H1 (cell line): Measurements from ENCODE around the gene DOHH. TPM values are rescaled to one million over a fixed set of nuclear protein-coding genes. Genes with fewer than 3 reads are reported as not detected.

Source experiments
- BACH1 ChIP-seq: IDR thresholded peaks from 2 replicates; pipeline ENCODE4 v1.6.1; 2012; ENCODE audit warnings: low read length, improper control_type of control experiment
- BCL11A ChIP-seq, 2 experiments: IDR thresholded peaks; one replicate each; pipeline ENCODE4 v1.6.1; 2011; ENCODE audit warnings: low read depth in 2 of 2, low read length in 2 of 2, mild to moderate bottlenecking in 2 of 2
- CEBPB ChIP-seq: IDR thresholded peaks from 2 replicates; pipeline ENCODE4 v1.6.1; 2012; ENCODE audit warnings: low read depth, low read length
- CREB1 ChIP-seq: IDR thresholded peaks from 2 replicates; pipeline ENCODE4 v1.6.1; 2012; ENCODE audit warnings: inconsistent platforms
- CTBP2 ChIP-seq: IDR thresholded peaks from 2 replicates; pipeline ENCODE4 v1.7.0; 2011; ENCODE audit warnings: borderline replicate concordance, mild to moderate bottlenecking, moderate library complexity, mixed read lengths, low read length; ENCODE audit not compliant: insufficient read depth, insufficient read length
- CTCF ChIP-seq, 3 experiments: IDR thresholded peaks; 1 replicate in 2 of 3; 2 replicates in 1 of 3; pipeline versions ENCODE4 v1.5.1 to v1.6.1; 2011; ENCODE audit warnings: low read length in 3 of 3, mild to moderate bottlenecking in 3 of 3, inconsistent platforms in 2 of 3, low read depth in 1 of 3, moderate library complexity in 1 of 3; ENCODE audit not compliant: insufficient read depth in 1 of 3; ENCODE audit errors: control extremely low read depth in 1 of 3
- EP300 ChIP-seq, 2 experiments: IDR thresholded peaks; 1 replicate in 1 of 2; 2 replicates in 1 of 2; pipeline ENCODE4 v1.6.1; 2011 to 2012; ENCODE audit warnings: low read depth in 2 of 2, low read length in 2 of 2, mild to moderate bottlenecking in 2 of 2, borderline replicate concordance in 1 of 2, inconsistent platforms in 1 of 2, moderate library complexity in 1 of 2
- HDAC6 ChIP-seq: IDR thresholded peaks from one replicate; pipeline ENCODE4 v1.7.1; 2012; ENCODE audit warnings: low read depth, mild to moderate bottlenecking, inconsistent platforms, low read length, moderate library complexity
- KDM1A ChIP-seq: fragments of 200-600, 300-600 bp; sonication (generic); IDR thresholded peaks from 2 replicates; pipeline ENCODE4 v1.7.1; 2016; ENCODE audit warnings: mild to moderate bottlenecking, low read length, borderline replicate concordance
- PHF8 ChIP-seq: fragments of 200-600 bp; sonication (generic); conservative IDR thresholded peaks from 2 replicates; pipeline ENCODE4 v1.7.1; 2012; ENCODE audit warnings: low read depth, mild to moderate bottlenecking, inconsistent platforms, low read length, moderate library complexity
- POU5F1 ChIP-seq: IDR thresholded peaks from 2 replicates; pipeline ENCODE4 v1.6.1; 2011; ENCODE audit warnings: low read depth, mild to moderate bottlenecking, low read length, moderate library complexity
- SIX5 ChIP-seq: IDR thresholded peaks from 2 replicates; pipeline ENCODE4 v1.6.1; 2011; ENCODE audit warnings: mild to moderate bottlenecking, low read depth, low read length
- SP2 ChIP-seq: IDR thresholded peaks from 2 replicates; pipeline ENCODE4 v1.6.1; 2012; ENCODE audit warnings: mild to moderate bottlenecking, low read length, inconsistent platforms
- TAF7 ChIP-seq: optimal IDR thresholded peaks from 2 replicates; pipeline ENCODE3; 2011; ENCODE audit warnings: low read depth, mild to moderate bottlenecking, inconsistent platforms, low read length, moderate library complexity, borderline replicate concordance
- TCF12 ChIP-seq: IDR thresholded peaks from 2 replicates; pipeline ENCODE4 v1.6.1; 2011; ENCODE audit warnings: low read depth, mild to moderate bottlenecking, low read length
- polyA plus RNA-seq, 7 experiments: library from polyadenylated mRNA; depleted of rRNA in 3 of 7; stranded (reverse) in 5 of 7; unstranded in 2 of 7; fragments of >200 nt in 5 of 7; fragments of 200-250 nt in 2 of 7; gene quantifications; 1 replicate in 5 of 7; 2 replicates in 1 of 7; 4 replicates in 1 of 7; pipeline versions ENCODE4 v1.2.1 to v1.2.3, GENCODE V29; 2011 to 2013; ENCODE audit warnings: missing spikeins in 2 of 7, mixed read lengths in 2 of 7
- total RNA-seq: library from RNA; stranded (reverse); fragmentation: NEBNext Ultra II Directional; extraction: Animal tissue kit (Norgen Biotek cat#: 25700); gene quantifications from 2 replicates; pipeline ENCODE4 v1.2.1, GENCODE V29; 2021

The DOHH gene
- total and polyA plus RNA-seq, 2 of the 8 experiments (the other 6 are each of a cell fraction or from before 2014, with no cell fraction given): 7.3 to 17.7 TPM

DNA sequence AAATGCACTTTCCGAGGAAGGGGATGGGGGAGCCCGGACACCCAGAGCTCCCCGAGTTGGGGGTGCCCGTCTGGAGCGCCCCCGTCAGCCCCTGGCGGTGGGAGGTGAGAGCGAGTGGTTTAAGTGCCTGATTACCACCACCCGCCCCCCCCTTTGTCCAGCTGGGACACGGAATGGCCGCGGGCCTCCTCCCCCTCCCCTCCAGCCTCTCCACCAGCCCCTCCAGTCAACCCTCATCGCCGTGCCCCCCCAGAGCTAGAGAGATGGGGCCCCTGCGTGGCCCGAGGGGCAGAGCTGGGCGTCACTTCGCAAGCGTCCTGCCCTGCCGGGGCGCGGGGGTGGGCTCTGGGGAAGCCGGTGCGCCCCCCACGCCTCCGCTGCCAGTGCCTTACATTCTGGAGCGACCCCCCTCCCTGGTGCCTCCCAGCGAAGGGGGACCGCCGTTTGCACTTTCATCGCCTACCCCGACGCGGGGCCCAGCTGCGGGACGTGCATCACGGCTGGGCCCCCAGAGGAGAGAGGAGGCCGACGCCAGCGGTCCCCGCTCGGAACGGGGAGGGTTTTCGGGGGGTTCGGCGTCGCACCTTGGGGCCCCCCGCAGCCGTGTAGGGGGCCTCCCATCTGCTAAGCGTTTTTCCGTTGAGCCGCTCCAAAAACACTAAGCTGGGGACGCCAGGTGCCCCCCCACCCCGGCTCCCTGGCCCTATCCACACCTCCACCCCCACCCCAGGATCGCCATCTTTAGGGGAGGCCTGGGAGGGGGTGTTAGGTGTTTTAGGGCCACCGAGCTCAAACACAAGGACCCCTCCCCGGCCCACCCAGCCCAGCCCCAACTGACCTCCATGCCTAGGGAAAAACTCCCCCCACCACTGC, 36.5 kb downstream of the DOHH start (continued):
- TF ChIP-seq BCL11A (IDR thresholded peaks at IDR 0.05; ENCODE audit: low read depth in 2 of 2, low read length in 2 of 2): no peak
- no peak for TF ChIP-seq CREB1
- no peak for TF ChIP-seq KDM1A
- TF ChIP-seq EP300 (IDR thresholded peaks at IDR 0.05; ENCODE audit: borderline replicate concordance in 1 of 2, low read depth in 2 of 2, low read length in 2 of 2): no peak
- no peak for TF ChIP-seq CTBP2
- TF ChIP-seq BACH1: no peak
- TF ChIP-seq POU5F1: no peak
- TF ChIP-seq TAF7: no peak
- no peak for TF ChIP-seq SIX5
- no peak for TF ChIP-seq SP2
- no peak for TF ChIP-seq HDAC6
- no peak for TF ChIP-seq PHF8
- peak in 1 of 3 experiments; percentile 17; a peak in 1 of 4 replicates for TF ChIP-seq CTCF (IDR thresholded peaks at IDR 0.05; ENCODE audit: control extremely low read depth in 1 of 3, insufficient read depth in 1 of 3, low read depth in 1 of 3, low read length in 3 of 3)
- no peak for TF ChIP-seq CEBPB
- no peak for TF ChIP-seq TCF12
